Skeletal muscle tissue (tissue), 4 donors: ENCODE measurements around the gene MYOZ2. TPM values are rescaled to one million over a fixed set of nuclear protein-coding genes. Genes with fewer than 3 reads are reported as not detected.
"Not testable (repeated sequence)": the region's sequence is repeated elsewhere in the genome, so short reads cannot be mapped to it uniquely, and the experiment has no call there.

ENCODE experiments used
- H3K27ac ChIP-seq: one replicate; pipeline ENCODE4 v1.7.0; 2013; ENCODE audit warnings: mild to moderate bottlenecking, low read depth, low read length, inconsistent platforms
- H3K27me3 ChIP-seq, 3 donors: one replicate each; pipeline ENCODE4 v1.7.0; 2013; ENCODE audit warnings: low read length in 3 of 3; ENCODE audit not compliant: control insufficient read depth in 3 of 3, insufficient read depth in 3 of 3
- H3K36me3 ChIP-seq, 3 donors: one replicate each; pipeline ENCODE4 v1.7.0; 2013; ENCODE audit warnings: low read length in 3 of 3; ENCODE audit not compliant: control insufficient read depth in 3 of 3, insufficient read depth in 3 of 3
- H3K4me1 ChIP-seq, 3 donors: one replicate each; pipeline ENCODE4 v1.7.0; 2013; ENCODE audit warnings: low read length in 3 of 3, mild to moderate bottlenecking in 3 of 3; ENCODE audit not compliant: control insufficient read depth in 3 of 3, insufficient read depth in 3 of 3
- H3K4me3 ChIP-seq, 3 donors: one replicate each; pipeline ENCODE4 v1.7.0; 2013; ENCODE audit warnings: low read length in 3 of 3
- H3K9ac ChIP-seq, 3 donors: one replicate each; pipeline ENCODE4 v1.7.0; 2013; ENCODE audit warnings: low read length in 3 of 3, mild to moderate bottlenecking in 3 of 3, moderate library complexity in 2 of 3, low read depth in 1 of 3
- H3K9me3 ChIP-seq, 3 donors: one replicate each; pipeline ENCODE4 v1.7.0; 2013; ENCODE audit warnings: low read length in 3 of 3; ENCODE audit not compliant: control insufficient read depth in 3 of 3
- total RNA-seq: library from RNA; depleted of rRNA; stranded (reverse); fragments of >200 nt; gene quantifications from one replicate; pipeline ENCODE4 v1.2.3, GENCODE V29; 2014
- donor health status: Osteomylitis.

MYOZ2 gene
- total RNA-seq, 1 donor from 2014 or later, result 94.5 TPM

- H3K27me3 ChIP-seq, H3K9me3 ChIP-seq, H3K36me3 ChIP-seq, H3K27ac ChIP-seq, H3K4me1 ChIP-seq: not testable (repeated sequence)
- peak overlapping the region in 1 of 3 donors; percentile 30 for H3K4me3 ChIP-seq
- H3K9ac ChIP-seq, result peak overlapping the region in 1 of 3 donors; percentile 40
Observed at GRCh38 chr4:119141283-119141682, 5.7 kb downstream of the MYOZ2 start.

DNA sequence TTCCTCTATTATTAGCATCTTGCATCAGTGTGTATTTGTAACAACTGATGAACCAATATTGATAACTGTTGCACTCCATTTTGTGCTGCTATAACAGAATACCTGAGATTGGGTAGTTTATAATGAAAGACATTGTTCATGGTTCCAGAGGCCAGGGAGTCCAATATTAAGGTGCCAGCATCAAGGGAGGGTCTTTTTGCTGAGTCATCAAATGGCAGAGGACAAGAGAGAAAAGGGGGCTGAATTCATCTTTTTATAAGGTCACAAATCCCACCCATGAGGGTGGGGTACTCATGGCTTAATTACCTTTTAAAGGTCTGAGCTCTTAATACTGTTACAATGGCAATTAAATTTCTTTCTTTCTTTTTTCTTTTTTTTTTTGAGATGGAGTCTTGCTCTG lies 7.2 kb downstream of the MYOZ2 start:
- no peaks in the 10 kb centered on the region for H3K27me3 ChIP-seq
- no peak overlapping the region for H3K27ac ChIP-seq
- peaks cover 2 to 7% (median 3%) of the 10 kb centered on the region in 3 donors for H3K4me1 ChIP-seq
- H3K4me3 ChIP-seq, result no peak overlapping the region
- H3K9ac ChIP-seq, result no peak overlapping the region
- H3K9me3 ChIP-seq, result no peaks in the 10 kb centered on the region
- H3K36me3 ChIP-seq, result peaks cover 0 to 2% (median 0%) of the 10 kb centered on the region in 3 donors

GRCh38 chr4:119143341-119143740 lies 7.7 kb downstream of the MYOZ2 start:
- not testable (repeated sequence) for H3K9me3 ChIP-seq, H3K9ac ChIP-seq, H3K27ac ChIP-seq, H3K4me1 ChIP-seq, H3K36me3 ChIP-seq, H3K4me3 ChIP-seq, H3K27me3 ChIP-seq

DNA sequence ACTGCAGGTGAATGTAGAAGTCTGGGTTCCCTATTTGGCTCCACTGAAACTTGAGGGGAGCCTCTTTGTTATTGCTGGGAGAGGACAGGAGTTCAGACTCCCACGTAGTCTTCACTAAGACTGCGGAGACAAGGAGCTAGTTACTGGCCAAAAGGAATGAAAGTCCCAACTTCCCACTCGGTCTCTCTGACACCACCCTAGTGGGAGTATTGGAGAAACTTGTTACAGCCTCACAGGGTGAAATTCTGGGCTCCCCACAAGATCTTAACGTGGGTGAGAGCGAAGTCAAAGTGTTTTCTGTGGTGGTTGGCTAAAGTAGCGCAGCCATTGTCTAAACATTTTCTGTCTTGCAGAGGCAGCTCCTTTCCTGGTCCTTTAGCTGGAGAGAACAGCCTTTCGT lies 13.5 kb downstream of the MYOZ2 start:
- H3K9me3 ChIP-seq, result no peaks in the 10 kb centered on the region
- no peaks in the 10 kb centered on the region for H3K36me3 ChIP-seq
- H3K9ac ChIP-seq, result no peak overlapping the region
- peak overlapping the region; percentile 16 for H3K27ac ChIP-seq
- no peak overlapping the region for H3K4me3 ChIP-seq
- no peaks in the 10 kb centered on the region for H3K27me3 ChIP-seq
- peaks cover 0 to 5% (median 4%) of the 10 kb centered on the region in 3 donors for H3K4me1 ChIP-seq

GRCh38 chr4:119151161-119151560 lies 15.5 kb downstream of the MYOZ2 start:
- H3K27me3 ChIP-seq, result no peaks in the 10 kb centered on the region
- no peak overlapping the region for H3K4me3 ChIP-seq
- no peak overlapping the region for H3K9ac ChIP-seq
- H3K27ac ChIP-seq, result no peak overlapping the region
- no peaks in the 10 kb centered on the region for H3K36me3 ChIP-seq
- no peaks in the 10 kb centered on the region for H3K9me3 ChIP-seq
- H3K4me1 ChIP-seq, result peaks cover 0 to 5% (median 4%) of the 10 kb centered on the region in 3 donors

DNA sequence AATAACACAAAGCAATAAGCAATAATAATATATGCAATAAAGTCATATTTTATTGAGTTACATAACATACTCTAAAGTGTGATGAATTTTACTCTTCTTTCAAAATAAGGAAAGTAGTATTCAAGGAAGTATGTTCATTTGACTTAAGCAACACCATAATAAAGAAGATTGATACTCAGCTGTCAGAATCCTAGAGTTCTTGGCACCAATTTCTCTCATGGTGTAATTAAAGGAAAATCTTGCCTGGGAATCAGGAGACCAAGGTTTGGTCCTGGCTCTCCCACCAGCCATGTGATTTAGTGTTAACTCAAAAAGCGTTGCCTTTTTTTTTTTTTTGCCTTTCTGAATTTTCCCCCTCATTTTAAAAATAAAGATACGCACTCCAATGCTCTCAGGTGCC lies 17.1 kb downstream of the MYOZ2 start:
- peaks cover 0 to 5% (median 4%) of the 10 kb centered on the region in 3 donors for H3K4me1 ChIP-seq
- H3K36me3 ChIP-seq, result no peaks in the 10 kb centered on the region
- no peaks in the 10 kb centered on the region for H3K9me3 ChIP-seq
- no peak overlapping the region for H3K9ac ChIP-seq
- no peaks in the 10 kb centered on the region for H3K27me3 ChIP-seq
- H3K4me3 ChIP-seq, result no peak overlapping the region
- no peak overlapping the region for H3K27ac ChIP-seq

GRCh38 chr4:119162174-119162573 lies 26.5 kb downstream of the MYOZ2 start:
- Histone ChIP-seq H3K36me3 (peaks cover 0 to 11% (median 3%) of the 10 kb centered on the region in 3 donors), H3K4me1 (no peaks in the 10 kb centered on the region), H3K27me3 (no peaks in the 10 kb centered on the region), H3K27ac (no peak overlapping the region), H3K9me3 (no peaks in the 10 kb centered on the region), H3K4me3 (no peak overlapping the region), H3K9ac (no peak overlapping the region)

DNA sequence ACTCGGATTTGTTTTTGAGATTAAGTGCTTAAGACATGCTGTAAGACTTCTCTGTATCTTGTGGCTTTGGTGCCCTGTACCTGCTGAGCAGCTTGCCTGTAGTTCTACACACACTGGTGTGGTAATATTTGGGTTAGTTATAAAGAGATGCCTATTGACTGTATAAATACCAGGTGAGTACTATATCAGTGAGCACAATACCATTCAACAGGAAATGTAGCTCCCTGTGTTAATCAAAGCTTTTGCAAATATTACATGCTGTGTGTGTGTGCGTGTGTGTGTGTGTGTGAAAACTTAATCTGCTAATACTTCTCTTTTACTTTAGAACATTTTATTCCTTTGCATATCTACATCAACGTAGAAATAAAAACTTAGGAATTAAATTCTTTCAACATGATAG lies 30.1 kb downstream of the MYOZ2 start:
- Histone ChIP-seq H3K36me3 (peaks cover 0 to 8% (median 3%) of the 10 kb centered on the region in 3 donors), H3K4me3 (no peak overlapping the region), H3K27ac (no peak overlapping the region), H3K9me3 (no peaks in the 10 kb centered on the region), H3K27me3 (no peaks in the 10 kb centered on the region), H3K4me1 (no peaks in the 10 kb centered on the region), H3K9ac (no peak overlapping the region)

DNA sequence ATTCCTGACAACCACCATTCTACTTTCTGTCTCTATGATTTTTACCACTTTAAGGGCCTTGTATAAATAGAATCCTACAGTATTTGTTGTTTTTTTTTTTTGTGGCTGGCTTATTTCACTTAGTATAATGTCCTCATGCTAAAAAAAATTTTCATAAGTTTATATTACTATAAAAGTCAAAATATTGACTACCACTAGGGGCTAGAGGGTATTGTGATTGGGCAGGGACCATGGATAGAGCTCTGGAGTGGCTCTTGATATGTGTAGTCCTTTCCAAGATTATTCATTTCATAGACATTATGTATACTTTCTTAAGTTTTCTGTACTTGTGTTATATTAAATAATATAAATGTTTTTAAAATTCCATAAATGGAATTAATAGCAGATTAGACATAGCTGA lies 34.6 kb downstream of the MYOZ2 start:
- H3K9ac ChIP-seq, result no peak overlapping the region
- H3K9me3 ChIP-seq, result no peaks in the 10 kb centered on the region
- no peaks in the 10 kb centered on the region for H3K27me3 ChIP-seq
- H3K27ac ChIP-seq, result no peak overlapping the region
- no peaks in the 10 kb centered on the region for H3K4me1 ChIP-seq
- H3K4me3 ChIP-seq, result no peak overlapping the region
- peaks cover 0 to 8% (median 0%) of the 10 kb centered on the region in 3 donors for H3K36me3 ChIP-seq

DNA sequence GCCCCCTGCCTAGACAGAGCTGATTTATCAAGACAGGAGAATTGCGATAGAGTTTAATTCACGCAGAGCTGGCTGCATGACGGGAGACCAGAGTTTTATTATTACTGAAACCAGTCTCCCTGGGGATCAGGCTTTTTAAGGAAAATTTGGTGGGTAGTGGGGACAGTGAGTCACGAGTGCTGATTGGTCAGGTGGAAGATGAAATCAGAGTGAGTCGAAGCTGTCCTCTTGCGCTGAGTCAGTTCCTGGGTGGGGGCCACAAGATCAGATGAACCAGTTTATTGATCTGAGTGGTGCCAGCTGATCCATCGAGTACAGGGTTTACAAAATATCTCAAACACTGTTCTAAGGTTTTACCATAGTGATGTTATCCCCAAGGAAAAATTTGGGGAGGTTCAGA lies 36.6 kb downstream of the MYOZ2 start:
- Histone ChIP-seq H3K4me3 (no peak overlapping the region), H3K27me3 (no peaks in the 10 kb centered on the region), H3K4me1 (no peaks in the 10 kb centered on the region), H3K9me3 (no peaks in the 10 kb centered on the region), H3K36me3 (no peaks in the 10 kb centered on the region), H3K9ac (no peak overlapping the region), H3K27ac (no peak overlapping the region)
